A673 (cell line): ENCODE results near the gene KCNJ14. TPM values are rescaled to one million over a fixed set of nuclear protein-coding genes. Genes with fewer than 3 reads are reported as not detected.

Source experiments
- BruUV-seq: library from RNA; stranded (reverse); fragments of 400-500 nt; replicated peaks from 2 replicates; lab custom pipeline; 2021; lab: Mats Ljungman, UMichigan
- CTCF ChIA-PET: fragments of 300-600 bp; sonication (Branson Sonifier 250); formaldehyde crosslinking; loops from one replicate; lab custom pipeline; 2022; ENCODE audit warnings: antibody characterized with exemption; lab: Charles Lee
- POLR2A ChIA-PET: fragments of 300-600 bp; sonication (Branson Sonifier 250); formaldehyde crosslinking; loops from one replicate; lab custom pipeline; 2022; ENCODE audit warnings: antibody characterized with exemption; ENCODE audit not compliant: low non-redundant PET; lab: Charles Lee
- DNase-seq: peaks from one replicate; pipeline ENCODE4 v3.0.0-alpha.2; 2015; ENCODE audit warnings: low spot score
- H3K27ac ChIP-seq: fragments of 200-600 bp; sonication (generic); 2 replicates; pipeline ENCODE4 v1.5.1; 2016; ENCODE audit warnings: mixed run types, low read depth, mild to moderate bottlenecking, mixed read lengths, antibody characterized with exemption, low read length; ENCODE audit not compliant: poor library complexity, severe bottlenecking
- H3K27me3 ChIP-seq: fragments of 200-600 bp; sonication (generic); replicated peaks from 2 replicates; pipeline ENCODE4 v1.6.1; 2017; ENCODE audit warnings: mixed run types, low read depth, mild to moderate bottlenecking, mixed read lengths, antibody characterized with exemption, low read length; ENCODE audit not compliant: insufficient read depth, poor library complexity
- H3K36me3 ChIP-seq: fragments of 200-600 bp; sonication (generic); 2 replicates; pipeline ENCODE4 v1.6.1; 2016; ENCODE audit warnings: mixed run types, mild to moderate bottlenecking, mixed read lengths, antibody characterized with exemption, low read length; ENCODE audit not compliant: insufficient read depth, poor library complexity, severe bottlenecking
- H3K4me1 ChIP-seq: fragments of 200-600 bp; sonication (generic); 2 replicates; pipeline ENCODE4 v1.6.1; 2017; ENCODE audit warnings: mixed run types, mild to moderate bottlenecking, mixed read lengths, antibody characterized with exemption, low read length; ENCODE audit not compliant: insufficient read depth, poor library complexity, severe bottlenecking
- H3K4me3 ChIP-seq: fragments of 200-600 bp; sonication (generic); 2 replicates; pipeline ENCODE4 v1.5.1; 2016; ENCODE audit warnings: low read depth, mixed run types, mild to moderate bottlenecking, mixed read lengths, low read length; ENCODE audit not compliant: poor library complexity, severe bottlenecking
- H3K9me3 ChIP-seq: fragments of 200-600 bp; sonication (generic); 2 replicates; pipeline ENCODE4 v1.6.1; 2016; ENCODE audit warnings: mixed run types, low read depth, mild to moderate bottlenecking, mixed read lengths, antibody characterized with exemption, low read length; ENCODE audit not compliant: poor library complexity, severe bottlenecking
- CTCF ChIP-seq: fragments of 300-800, 200-600 bp; sonication (generic); conservative IDR thresholded peaks from 2 replicates; pipeline ENCODE4 v1.5.1; 2017; ENCODE audit warnings: low read depth, mild to moderate bottlenecking, antibody characterized with exemption, low read length, moderate library complexity, mixed read lengths
- EZH2 ChIP-seq: fragments of 200-600 bp; sonication (generic); IDR thresholded peaks from 2 replicates; pipeline ENCODE4 v1.6.1; 2017; ENCODE audit warnings: borderline replicate concordance, low read depth, mild to moderate bottlenecking, mixed read lengths, antibody characterized with exemption, low read length; ENCODE audit not compliant: poor library complexity, severe bottlenecking
- intact Hi-C: fragments of 100-400 bp; cut with micrococcal nuclease; formaldehyde crosslinking; loops from one replicate; pipeline ENCODE4 v1.10.0; 2022; ENCODE audit not compliant: unreplicated experiment
- total RNA-seq: library from RNA; stranded (reverse); gene quantifications from 2 replicates; pipeline ENCODE4 v1.2.3, GENCODE V29; 2021

Gene KCNJ14
- total RNA-seq, 1 experiment from 2014 or later: 6.5 TPM

- peak overlapping the region; percentile 23 for H3K27ac ChIP-seq
- H3K4me3 ChIP-seq: no peak overlapping the region
- no peak for DNase-seq
- no peaks in the 10 kb centered on the region for H3K27me3 ChIP-seq
- BruUV-seq: no TSS peak
- no peaks in the 10 kb centered on the region for H3K9me3 ChIP-seq
- CTCF ChIA-PET: interaction anchor here (0.7 kb wide), 1 partner anchor 187 kb away, joined by 4 read pairs; no protein-coding TSS in a partner anchor
- no peak for TF ChIP-seq CTCF
- TF ChIP-seq EZH2: no peak
- POLR2A ChIA-PET: interaction anchor here (0.6 kb wide), 1 partner anchor 37 kb away, joined by 8 read pairs; no protein-coding TSS in a partner anchor
- H3K36me3 ChIP-seq: peaks cover 36% of the 10 kb centered on the region
- H3K4me1 ChIP-seq: peaks cover 21% of the 10 kb centered on the region
- intact Hi-C loops: no loop called here
Observed at GRCh38 chr19:48466561-48467325, 11.4 kb downstream of the KCNJ14 start.

GRCh38 chr19:48468772-48469288, 13.5 kb downstream of the KCNJ14 start:
- no TSS peak for BruUV-seq

GRCh38 chr19:48469289-48469881, 14.0 kb downstream of the KCNJ14 start, which contains the start of gene CYTH2:
Gene CYTH2 (plus strand): TSS chr19:48469369. CDS start chr19:48469508, 139 bp downstream.
- DNase-seq: peak; percentile 92
- Histone ChIP-seq H3K9me3 (no peaks in the 10 kb centered on the region), H3K27ac (peak within 1 kb of the TSS; percentile 99), H3K4me3 (peak within 1 kb of the TSS; percentile 87), H3K27me3 (no peaks in the 10 kb centered on the region), H3K4me1 (peaks cover 21% of the 10 kb centered on the region), H3K36me3 (peaks cover 47% of the 10 kb centered on the region)
- intact Hi-C loops: no loop called here
- BruUV-seq: no TSS peak
- ChIA-PET POLR2A (no interaction called here), CTCF (no interaction called here)
- no peak for TF ChIP-seq EZH2
- no peak for TF ChIP-seq CTCF

More at GRCh38 chr19:48468772-48469288, 13.5 kb downstream of the KCNJ14 start:
- CTCF ChIA-PET: no interaction called here
- TF ChIP-seq EZH2 (no peak), CTCF (no peak)
- DNase-seq: peak; percentile 100
- intact Hi-C loops: no loop called here
- POLR2A ChIA-PET: no interaction called here
- H3K4me3 ChIP-seq: peak overlapping the region; percentile 87
- no peaks in the 10 kb centered on the region for H3K27me3 ChIP-seq
- peak overlapping the region; percentile 99 for H3K27ac ChIP-seq
- H3K36me3 ChIP-seq: peaks cover 46% of the 10 kb centered on the region
- H3K4me1 ChIP-seq: peaks cover 21% of the 10 kb centered on the region
- no peaks in the 10 kb centered on the region for H3K9me3 ChIP-seq
